HG02642 (cell line): ENCODE measurements around the gene STS.

Source experiments
- ATAC-seq: cut with Tn5 transposase; IDR thresholded peaks from one replicate; pipeline ENCODE4 v1.9.1; 2021; ENCODE audit warnings: mild to moderate bottlenecking; ENCODE audit not compliant: unreplicated experiment, poor library complexity

The STS gene

GRCh38 chrX:7147413-7147977, at the start of gene STS:
TSS of gene STS (plus strand) at chrX:7147712. CDS start at chrX:7253200, 105,488 bp downstream.
- ATAC-seq = peak; percentile 44

GRCh38 chrX:7100022-7100421, 47.5 kb upstream of the STS start:
- no peak for ATAC-seq

- ATAC-seq = no peak
Observed at GRCh38 chrX:7102119-7102518, 45.4 kb upstream of the STS start.

- no peak for ATAC-seq
Observed at GRCh38 chrX:7106649-7107048, 40.9 kb upstream of the STS start.

GRCh38 chrX:7108030-7108429, 39.5 kb upstream of the STS start:
- no peak for ATAC-seq

GRCh38 chrX:7109049-7109531, 38.4 kb upstream of the STS start:
- ATAC-seq = no peak

GRCh38 chrX:7109838-7110793, 37.4 kb upstream of the STS start:
- peak; percentile 76 for ATAC-seq

GRCh38 chrX:7110821-7111276, 36.7 kb upstream of the STS start:
- ATAC-seq = peak; percentile 53

- no peak for ATAC-seq
Observed at GRCh38 chrX:7111518-7111917, 36.0 kb upstream of the STS start.

- ATAC-seq = no peak
Observed at GRCh38 chrX:7112071-7112470, 35.4 kb upstream of the STS start.

- peak; percentile 78 for ATAC-seq
Observed at GRCh38 chrX:7115557-7115956, 32.0 kb upstream of the STS start.

- no peak for ATAC-seq
Observed at GRCh38 chrX:7116081-7116480, 31.4 kb upstream of the STS start.

GRCh38 chrX:7117587-7117986, 29.9 kb upstream of the STS start:
- ATAC-seq = peak; percentile 44

GRCh38 chrX:7119950-7120877, 27.3 kb upstream of the STS start:
- ATAC-seq = no peak

GRCh38 chrX:7120878-7121219, 26.7 kb upstream of the STS start:
- no peak for ATAC-seq

GRCh38 chrX:7127056-7127455, 20.5 kb upstream of the STS start:
- no peak for ATAC-seq

- no peak for ATAC-seq
Observed at GRCh38 chrX:7131621-7132020, 15.9 kb upstream of the STS start.

- peak; percentile 64 for ATAC-seq
Observed at GRCh38 chrX:7132335-7133049, 15.0 kb upstream of the STS start.

GRCh38 chrX:7133050-7133440, 14.5 kb upstream of the STS start:
- ATAC-seq = peak; percentile 23

GRCh38 chrX:7134981-7135380, 12.5 kb upstream of the STS start:
- ATAC-seq = no peak
